H1 (cell line): Measurements from ENCODE around the gene TDRD12. TPM values are rescaled to one million over a fixed set of nuclear protein-coding genes. Genes with fewer than 3 reads are reported as not detected.

Experiments
- CTCF ChIA-PET: fragments of 300-600 bp; sonication (Branson Sonifier 250); formaldehyde crosslinking; loops from one replicate; lab custom pipeline; 2021; ENCODE audit not compliant: partially characterized antibody; lab: Charles Lee
- POLR2A ChIA-PET: fragments of 300-600 bp; sonication (Branson Sonifier 250); formaldehyde crosslinking; loops from one replicate; lab custom pipeline; 2021; ENCODE audit warnings: inconsistent platforms; ENCODE audit not compliant: partially characterized antibody; lab: Charles Lee
- DNase-seq, 2 experiments: peaks; one replicate each; pipeline versions ENCODE4 v3.0.0 to v3.0.0-alpha.2; 2010 to 2022; ENCODE audit warnings: low spot score in 2 of 2, low read depth in 1 of 2, mixed read lengths in 1 of 2
- FAIRE-seq: peaks from 2 replicates; lab custom pipeline; 2011; peaks lifted over from hg19 to GRCh38; lab: Jason Lieb, UNC
- H2AFZ ChIP-seq: 2 replicates; pipeline ENCODE4 v1.8.1; 2012; ENCODE audit warnings: low read length, inconsistent platforms
- H2AK5ac ChIP-seq: 2 replicates; pipeline ENCODE4 v1.6.1; 2013; ENCODE audit warnings: low read depth, low read length
- H2BK120ac ChIP-seq: replicated peaks from 2 replicates; pipeline ENCODE3; 2013; ENCODE audit warnings: low read depth, low read length, inconsistent platforms
- H2BK12ac ChIP-seq: 2 replicates; pipeline ENCODE4 v1.6.1; 2013; ENCODE audit warnings: low read depth, low read length
- H2BK15ac ChIP-seq: 2 replicates; pipeline ENCODE4 v1.6.1; 2013; ENCODE audit warnings: low read length
- H2BK20ac ChIP-seq: 2 replicates; pipeline ENCODE4 v1.6.1; 2013; ENCODE audit warnings: low read length
- H2BK5ac ChIP-seq: 2 replicates; pipeline ENCODE4 v1.6.1; 2013; ENCODE audit warnings: low read depth, low read length
- H3K14ac ChIP-seq: 2 replicates; pipeline ENCODE4 v1.6.1; 2013; ENCODE audit warnings: inconsistent platforms; ENCODE audit not compliant: insufficient read length
- H3K18ac ChIP-seq: 2 replicates; pipeline ENCODE4 v1.6.1; 2013; ENCODE audit warnings: low read length; ENCODE audit errors: extremely low read depth
- H3K23ac ChIP-seq: 2 replicates; pipeline ENCODE4 v1.6.1; 2013; ENCODE audit warnings: inconsistent platforms; ENCODE audit not compliant: insufficient read length
- H3K23me2 ChIP-seq: 2 replicates; pipeline ENCODE4 v1.6.1; 2013; ENCODE audit warnings: low read depth, low read length
- H3K27ac ChIP-seq: 2 replicates; pipeline ENCODE4 v1.6.1; 2011; ENCODE audit warnings: low read depth, low read length, inconsistent platforms
- H3K27me3 ChIP-seq, 4 experiments: replicated peaks in 1 of 4; 1 replicate in 1 of 4; 2 replicates in 3 of 4; pipeline versions ENCODE4 v1.6.1 to v1.8.1; 2011 to 2013; ENCODE audit warnings: low read length in 3 of 4, mild to moderate bottlenecking in 3 of 4, inconsistent platforms in 2 of 4, mixed read lengths in 2 of 4, moderate library complexity in 1 of 4; ENCODE audit not compliant: control insufficient read depth in 3 of 4, insufficient read depth in 3 of 4; ENCODE audit errors: extremely low read depth in 1 of 4
- H3K36me3 ChIP-seq, 4 experiments: 2 replicates each; pipeline versions ENCODE4 v1.6.1 to v1.8.1; 2011 to 2013; ENCODE audit warnings: mild to moderate bottlenecking in 4 of 4, low read length in 3 of 4, moderate library complexity in 2 of 4, control low read depth in 1 of 4, inconsistent platforms in 1 of 4; ENCODE audit not compliant: insufficient read depth in 4 of 4, control insufficient read depth in 2 of 4
- H3K4ac ChIP-seq: replicated peaks from 2 replicates; pipeline ENCODE3; 2013; ENCODE audit warnings: low read length, low read depth, mixed read lengths, inconsistent platforms; ENCODE audit not compliant: insufficient read length
- H3K4me1 ChIP-seq, 4 experiments: replicated peaks in 1 of 4; 1 replicate in 1 of 4; 2 replicates in 3 of 4; pipeline versions ENCODE4 v1.6.1 to v1.8.1; 2011 to 2013; ENCODE audit warnings: low read length in 3 of 4, inconsistent platforms in 2 of 4, mixed read lengths in 1 of 4; ENCODE audit not compliant: insufficient read depth in 4 of 4, control insufficient read depth in 3 of 4
- H3K4me2 ChIP-seq, 2 experiments: 2 replicates each; pipeline versions ENCODE4 v1.6.1 to v1.8.1; 2011 to 2013; ENCODE audit warnings: low read depth in 2 of 2, low read length in 2 of 2, control low read depth in 1 of 2, inconsistent platforms in 1 of 2, mild to moderate bottlenecking in 1 of 2; ENCODE audit not compliant: insufficient read depth in 1 of 2
- H3K4me3 ChIP-seq, 4 experiments: fragments of 200-600, 300-600 bp in 1 of 4; sonication (generic), shearing (Covaris generic), sonication (Bioruptor Twin) in 1 of 4; 2 replicates each; pipeline versions ENCODE4 v1.5.1 to v1.8.1; 2011 to 2016; ENCODE audit warnings: low read length in 4 of 4, low read depth in 3 of 4, control low read depth in 2 of 4, inconsistent platforms in 2 of 4, mild to moderate bottlenecking in 2 of 4, mixed read lengths in 1 of 4, moderate library complexity in 1 of 4; ENCODE audit not compliant: insufficient read depth in 2 of 4; ENCODE audit errors: extremely low read depth in 1 of 4
- H3K56ac ChIP-seq: replicated peaks from 2 replicates; pipeline ENCODE3; 2013; ENCODE audit warnings: low read depth, mild to moderate bottlenecking, mixed read lengths, low read length, inconsistent platforms; ENCODE audit not compliant: insufficient read length
- H3K79me1 ChIP-seq: 2 replicates; pipeline ENCODE4 v1.6.1; 2013; ENCODE audit warnings: low read depth, low read length, control low read depth
- H3K79me2 ChIP-seq, 2 experiments: 2 replicates each; pipeline versions ENCODE4 v1.6.1 to v1.8.1; 2012 to 2013; ENCODE audit warnings: low read length in 2 of 2, mild to moderate bottlenecking in 2 of 2, inconsistent platforms in 1 of 2; ENCODE audit not compliant: insufficient read depth in 2 of 2, control insufficient read depth in 1 of 2
- H3K9ac ChIP-seq, 4 experiments: replicated peaks in 1 of 4; 1 replicate in 1 of 4; 2 replicates in 3 of 4; pipeline versions ENCODE4 v1.6.1 to v1.8.1; 2011 to 2013; ENCODE audit warnings: low read depth in 3 of 4, low read length in 3 of 4, control low read depth in 2 of 4, mild to moderate bottlenecking in 2 of 4, moderate library complexity in 2 of 4, inconsistent platforms in 1 of 4; ENCODE audit errors: extremely low read depth in 1 of 4
- H3K9me3 ChIP-seq, 2 experiments: 2 replicates each; pipeline versions ENCODE4 v1.6.1 to v1.8.1; 2012 to 2013; ENCODE audit warnings: mild to moderate bottlenecking in 2 of 2, moderate library complexity in 2 of 2, control low read depth in 1 of 2, inconsistent platforms in 1 of 2, low read depth in 1 of 2, low read length in 1 of 2, mixed read lengths in 1 of 2; ENCODE audit not compliant: insufficient read depth in 2 of 2
- H4K20me1 ChIP-seq, 2 experiments: replicated peaks in 1 of 2; 2 replicates each; pipeline versions ENCODE3 to v1.8.1; 2011 to 2013; ENCODE audit warnings: inconsistent platforms in 2 of 2, low read length in 2 of 2, mild to moderate bottlenecking in 1 of 2; ENCODE audit not compliant: insufficient read depth in 2 of 2, control insufficient read depth in 1 of 2
- H4K5ac ChIP-seq: 2 replicates; pipeline ENCODE4 v1.6.1; 2013; ENCODE audit warnings: low read length, low read depth, mixed read lengths, inconsistent platforms; ENCODE audit not compliant: insufficient read length
- H4K8ac ChIP-seq: 2 replicates; pipeline ENCODE4 v1.8.0; 2013; ENCODE audit warnings: mild to moderate bottlenecking, moderate library complexity, low read length, inconsistent platforms; ENCODE audit not compliant: insufficient read depth; ENCODE audit errors: extremely low read depth
- H4K91ac ChIP-seq: replicated peaks from 2 replicates; pipeline ENCODE3; 2013; ENCODE audit warnings: low read length, mixed read lengths, inconsistent platforms; ENCODE audit not compliant: insufficient read length
- BCL11A ChIP-seq, 2 experiments: IDR thresholded peaks; one replicate each; pipeline ENCODE4 v1.6.1; 2011; ENCODE audit warnings: low read depth in 2 of 2, low read length in 2 of 2, mild to moderate bottlenecking in 2 of 2
- CBX5 ChIP-seq: fragments of 300-800, 300-1000 bp; sonication (generic); IDR thresholded peaks from 2 replicates; pipeline ENCODE4 v1.7.1; 2016; ENCODE audit warnings: antibody characterized with exemption, low read length, low read depth
- CHD1 ChIP-seq: IDR thresholded peaks from 2 replicates; pipeline ENCODE4 v1.6.1; 2012; ENCODE audit warnings: low read depth, low read length, improper control_type of control experiment
- CTBP2 ChIP-seq: IDR thresholded peaks from 2 replicates; pipeline ENCODE4 v1.7.0; 2011; ENCODE audit warnings: borderline replicate concordance, mild to moderate bottlenecking, moderate library complexity, mixed read lengths, low read length; ENCODE audit not compliant: insufficient read depth, insufficient read length
- GABPA ChIP-seq: IDR thresholded peaks from 2 replicates; pipeline ENCODE4 v1.6.1; 2011; ENCODE audit warnings: mild to moderate bottlenecking, low read length, moderate library complexity, borderline replicate concordance; ENCODE audit not compliant: insufficient read depth
- KDM1A ChIP-seq: fragments of 200-600, 300-600 bp; sonication (generic); IDR thresholded peaks from 2 replicates; pipeline ENCODE4 v1.7.1; 2016; ENCODE audit warnings: mild to moderate bottlenecking, low read length, borderline replicate concordance
- KDM5A ChIP-seq: fragments of 200-600 bp; IDR thresholded peaks from 2 replicates; pipeline ENCODE4 v1.7.1; 2012; ENCODE audit warnings: mild to moderate bottlenecking, low read length, inconsistent platforms, mixed read lengths
- RAD21 ChIP-seq, 2 experiments: IDR thresholded peaks in 1 of 2; conservative IDR thresholded peaks in 1 of 2; 2 replicates each; pipeline ENCODE4 v1.6.1; 2011; ENCODE audit warnings: low read depth in 2 of 2, low read length in 2 of 2, improper control_type of control experiment in 1 of 2, inconsistent platforms in 1 of 2, mild to moderate bottlenecking in 1 of 2, moderate library complexity in 1 of 2
- RFX5 ChIP-seq: IDR thresholded peaks from 2 replicates; pipeline ENCODE4 v1.6.1; 2011; ENCODE audit warnings: low read depth, low read length, improper control_type of control experiment, borderline replicate concordance
- SP1 ChIP-seq: IDR thresholded peaks from 2 replicates; pipeline ENCODE4 v1.6.1; 2011; ENCODE audit warnings: low read depth, low read length
- YY1 ChIP-seq: IDR thresholded peaks from 2 replicates; pipeline ENCODE4 v1.6.1; 2011; ENCODE audit warnings: low read depth, mild to moderate bottlenecking, low read length
- ZNF274 ChIP-seq: IDR thresholded peaks from 2 replicates; pipeline ENCODE4 v1.7.0; 2012; ENCODE audit warnings: low read length, borderline replicate concordance; ENCODE audit errors: extremely low read depth
- WGBS, 2 experiments: shearing (Covaris generic) in 1 of 2; methylation state at CpG; one replicate each; pipeline versions ENCODE4 v1.1.6 to v1.1.7; 2013 to 2015; ENCODE audit warnings: low lambda C conversion rate in 2 of 2, mixed read lengths in 2 of 2, inconsistent platforms in 1 of 2, low coverage in 1 of 2, missing lambda C conversion rate in 1 of 2; ENCODE audit not compliant: insufficient replicate concordance in 2 of 2, insufficient coverage in 1 of 2, insufficient read length in 1 of 2; ENCODE audit errors: extremely low coverage in 1 of 2, missing lambda C conversion rate in 1 of 2; 5-methylcytosine and 5-hydroxymethylcytosine counted together
- polyA plus RNA-seq, 7 experiments: library from polyadenylated mRNA; depleted of rRNA in 3 of 7; stranded (reverse) in 5 of 7; unstranded in 2 of 7; fragments of >200 nt in 5 of 7; fragments of 200-250 nt in 2 of 7; gene quantifications; 1 replicate in 5 of 7; 2 replicates in 1 of 7; 4 replicates in 1 of 7; pipeline versions ENCODE4 v1.2.1 to v1.2.3, GENCODE V29; 2011 to 2013; ENCODE audit warnings: missing spikeins in 2 of 7, mixed read lengths in 2 of 7
- total RNA-seq: library from RNA; stranded (reverse); fragmentation: NEBNext Ultra II Directional; extraction: Animal tissue kit (Norgen Biotek cat#: 25700); gene quantifications from 2 replicates; pipeline ENCODE4 v1.2.1, GENCODE V29; 2021
- TF ChIP-seq, protein P1 (sequence below): IDR thresholded peaks from 2 replicates; pipeline ENCODE4 v1.6.1; 2011; ENCODE audit warnings: low read depth, mild to moderate bottlenecking, low read length; ENCODE audit not compliant: insufficient read depth

The TDRD12 gene
- total and polyA plus RNA-seq, 2 of the 8 experiments (the other 6 are each of a cell fraction or from before 2014, with no cell fraction given), result 0.39 to 0.88 TPM

DNA sequence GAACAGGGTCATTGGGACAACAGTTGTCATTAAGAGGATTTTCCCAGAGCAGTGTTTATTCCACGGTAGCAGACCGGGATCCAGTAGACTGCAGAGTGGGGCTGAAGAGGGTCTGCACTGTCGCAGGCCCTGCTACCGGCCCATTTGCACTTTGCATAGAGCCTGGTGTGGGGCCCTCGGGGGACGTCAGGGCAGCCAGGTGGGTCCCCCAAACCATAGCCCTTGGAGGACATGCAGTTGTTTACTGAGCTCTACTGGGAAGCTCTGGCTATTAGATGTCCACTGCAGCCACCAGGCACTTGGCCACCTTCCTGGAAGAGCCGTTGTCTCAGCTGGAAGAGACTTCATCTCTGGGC lies 104.2 kb downstream of the TDRD12 start:
- Histone ChIP-seq H3K79me2 (no peaks in the 10 kb centered on the region), H2AFZ (no peak overlapping the region), H3K36me3 (no peaks in the 10 kb centered on the region), H4K91ac (no peak overlapping the region), H3K27me3 (no peaks in the 10 kb centered on the region), H3K4me2 (no peak overlapping the region), H2BK120ac (no peak overlapping the region), H3K9me3 (no peaks in the 10 kb centered on the region), H3K27ac (no peak overlapping the region), H3K56ac (no peak overlapping the region), H3K4me3 (no peak overlapping the region), H3K9ac (no peak overlapping the region), H2BK12ac (0 out of 2 replicates have a peak overlapping the region, but pooled peaks have one; percentile 94), H2AK5ac (0 out of 2 replicates have a peak overlapping the region, but pooled peaks have one; percentile 7), H4K20me1 (no peaks in the 10 kb centered on the region), H3K23ac (no peak overlapping the region), H3K4me1 (peaks cover 8 to 24% (median 15%) of the 10 kb centered on the region in 4 experiments; a peak in 6 of 7 replicates), H2BK5ac (no peak overlapping the region), H2BK20ac (peak overlapping the region; percentile 11; the same call in 1 of the 2 replicates), H3K23me2 (no peaks in the 10 kb centered on the region), H4K5ac (no peak overlapping the region), H2BK15ac (peak overlapping the region; percentile 23; the same call in 1 of the 2 replicates), H3K18ac (no peak overlapping the region), H3K79me1 (no peaks in the 10 kb centered on the region), H4K8ac (no peak overlapping the region), H3K4ac (no peak overlapping the region), H3K14ac (no peak overlapping the region)
- POLR2A ChIA-PET, result no interaction called here
- 93% methylated on average over 7 of the region's 7 CpGs; no CpG with 5 or more reads in 1 of the 2 experiments for WGBS, 2 experiments
- FAIRE-seq, result no peak
- DNase-seq, result no peak
- CTCF ChIA-PET, result interaction anchor here (2.1 kb wide), 1 partner anchor 15 kb away, joined by 6 read pairs; no protein-coding TSS in a partner anchor
- TF ChIP-seq CHD1 (no peak), RFX5 (no peak), RAD21 (IDR thresholded peaks at IDR 0.05 in 1 of 2, conservative IDR thresholded peaks at IDR 0.05 in 1 of 2; ENCODE audit: low read depth in 2 of 2, low read length in 2 of 2) (no peak), SP1 (no peak), CTBP2 (no peak), GABPA (no peak), CBX5 (no peak), KDM1A (no peak), YY1 (no peak), BCL11A (IDR thresholded peaks at IDR 0.05; ENCODE audit: low read depth in 2 of 2, low read length in 2 of 2) (no peak), KDM5A (no peak), ZNF274 (no peak)
- TF ChIP-seq, protein P1, sequence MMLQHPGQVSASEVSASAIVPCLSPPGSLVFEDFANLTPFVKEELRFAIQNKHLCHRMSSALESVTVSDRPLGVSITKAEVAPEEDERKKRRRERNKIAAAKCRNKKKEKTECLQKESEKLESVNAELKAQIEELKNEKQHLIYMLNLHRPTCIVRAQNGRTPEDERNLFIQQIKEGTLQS, result no peak
